Breast epithelium (tissue), 4 donors: Measurements from ENCODE around the gene ENHO. TPM values are rescaled to one million over a fixed set of nuclear protein-coding genes. Genes with fewer than 3 reads are reported as not detected.
A peak's percentile ranks its signal among the peaks of the same experiment; 100 is the strongest.

ENCODE experiments used
- DNase-seq, 2 donors: peaks; one replicate each; pipeline ENCODE4 v3.0.0-alpha.2; 2019; ENCODE audit warnings: low spot score in 2 of 2
- H3K27ac ChIP-seq, 2 donors: fragments of 200-600 bp; sonication (generic) in 1 of 2; one replicate each; pipeline ENCODE4 v1.5.1; 2016 to 2019; ENCODE audit warnings: mild to moderate bottlenecking in 1 of 2
- H3K27me3 ChIP-seq, 2 donors: fragments of 200-600 bp; sonication (generic) in 1 of 2; one replicate each; pipeline versions ENCODE4 v1.5.1 to v1.6.0; 2017 to 2019; ENCODE audit warnings: control low read depth in 1 of 2, mild to moderate bottlenecking in 1 of 2
- H3K36me3 ChIP-seq: fragments of 200-600 bp; one replicate; pipeline ENCODE4 v1.5.1; 2019
- H3K4me1 ChIP-seq, 2 donors: fragments of 200-600 bp; sonication (generic); one replicate each; pipeline ENCODE4 v1.5.1; 2016 to 2019; ENCODE audit warnings: control low read depth in 1 of 2
- H3K4me3 ChIP-seq, 3 donors: fragments of 200-600 bp; sonication (generic); 1 replicate in 2 of 3; 2 replicates in 1 of 3; pipeline ENCODE4 v1.5.1; 2016 to 2019; ENCODE audit warnings: mild to moderate bottlenecking in 3 of 3, moderate library complexity in 2 of 3
- H3K9me3 ChIP-seq, 2 donors: fragments of 200-600 bp; sonication (generic) in 1 of 2; one replicate each; pipeline ENCODE4 v1.5.1; 2016 to 2019; ENCODE audit warnings: control low read depth in 1 of 2
- CTCF ChIP-seq, 3 donors: fragments of 450-650 bp; IDR thresholded peaks; one replicate each; pipeline ENCODE4 v1.5.1; 2016 to 2017; ENCODE audit warnings: antibody characterized with exemption in 3 of 3, mild to moderate bottlenecking in 3 of 3, moderate library complexity in 3 of 3
- POLR2A ChIP-seq: fragments of 450-650 bp; IDR thresholded peaks from one replicate; pipeline ENCODE4 v1.6.1; 2016; ENCODE audit warnings: antibody characterized with exemption, mild to moderate bottlenecking, moderate library complexity
- POLR2AphosphoS5 ChIP-seq, 3 donors: sonication (generic); formaldehyde crosslinking; IDR thresholded peaks; one replicate each; pipeline ENCODE4 v1.6.1; 2017; ENCODE audit warnings: antibody characterized with exemption in 3 of 3
- intact Hi-C: fragments of 100-400 bp; cut with DNase I; formaldehyde crosslinking; loops from one replicate; pipeline ENCODE4 v1.15.1; 2023; ENCODE audit warnings: low total_unique reads
- total RNA-seq, 3 donors: library from RNA; depleted of rRNA; stranded (reverse); fragments of >200 nt; gene quantifications; one replicate each; pipeline ENCODE4 v1.1.0, GENCODE V29; 2016

Gene ENHO
- total RNA-seq, 3 donors from 2014 or later, result 0.33 to 5.4 (median 1.8) TPM

- H3K4me3 ChIP-seq, result peak overlapping the region in 2 of 3 donors; percentile 20 to 57
- H3K27ac ChIP-seq, result peak overlapping the region; percentile 42 to 86
- TF ChIP-seq POLR2A (no peak), POLR2AphosphoS5 (IDR thresholded peaks at IDR 0.05) (no peak), CTCF (IDR thresholded peaks at IDR 0.05) (no peak)
- no peak for DNase-seq
- intact Hi-C loops, result no loop called here
- no peaks in the 10 kb centered on the region for H3K36me3 ChIP-seq
- H3K4me1 ChIP-seq, result peaks cover 5 to 10% of the 10 kb centered on the region in 2 donors
- no peaks in the 10 kb centered on the region for H3K9me3 ChIP-seq
- H3K27me3 ChIP-seq, result peaks cover 0 to 3% of the 10 kb centered on the region in 2 donors
These were observed 37.0 kb upstream of the ENHO start for GRCh38 chr9:34559624-34560455.

- intact Hi-C loops, result no loop called here
- H3K27ac ChIP-seq, result peak overlapping the region; percentile 42 to 86
- peaks cover 0 to 3% of the 10 kb centered on the region in 2 donors for H3K27me3 ChIP-seq
- peak overlapping the region in 2 of 3 donors; percentile 20 to 57 for H3K4me3 ChIP-seq
- peak in 1 of 2 donors; percentile 47 for DNase-seq
- peaks cover 5 to 10% of the 10 kb centered on the region in 2 donors for H3K4me1 ChIP-seq
- no peaks in the 10 kb centered on the region for H3K36me3 ChIP-seq
- H3K9me3 ChIP-seq, result no peaks in the 10 kb centered on the region
- TF ChIP-seq CTCF (IDR thresholded peaks at IDR 0.05) (no peak), POLR2A (no peak), POLR2AphosphoS5 (IDR thresholded peaks at IDR 0.05) (no peak)
These were observed 36.3 kb upstream of the ENHO start for GRCh38 chr9:34558919-34559623.

- Histone ChIP-seq H3K9me3 (no peaks in the 10 kb centered on the region), H3K27ac (peak overlapping the region in 1 of 2 donors; percentile 86), H3K27me3 (peaks cover 0 to 3% of the 10 kb centered on the region in 2 donors), H3K4me3 (no peak overlapping the region), H3K36me3 (no peaks in the 10 kb centered on the region), H3K4me1 (peaks cover 5 to 10% of the 10 kb centered on the region in 2 donors)
- TF ChIP-seq CTCF (IDR thresholded peaks at IDR 0.05) (no peak), POLR2A (no peak), POLR2AphosphoS5 (IDR thresholded peaks at IDR 0.05) (no peak)
- no peak for DNase-seq
- intact Hi-C loops, result no loop called here
These were observed 35.6 kb upstream of the ENHO start for GRCh38 chr9:34558364-34558763.

GRCh38 chr9:34557426-34558321, 34.9 kb upstream of the ENHO start:
- peaks cover 0 to 3% of the 10 kb centered on the region in 2 donors for H3K27me3 ChIP-seq
- no peaks in the 10 kb centered on the region for H3K9me3 ChIP-seq
- DNase-seq, result no peak
- no peak overlapping the region for H3K27ac ChIP-seq
- TF ChIP-seq CTCF (IDR thresholded peaks at IDR 0.05) (no peak), POLR2A (no peak), POLR2AphosphoS5 (IDR thresholded peaks at IDR 0.05) (no peak)
- H3K36me3 ChIP-seq, result no peaks in the 10 kb centered on the region
- H3K4me3 ChIP-seq, result no peak overlapping the region
- H3K4me1 ChIP-seq, result peaks cover 5 to 10% of the 10 kb centered on the region in 2 donors
- intact Hi-C loops, result no loop called here
